GM21528 (cell line): ENCODE measurements around the gene MFAP3.
A peak's percentile ranks its signal among the peaks of the same experiment; 100 is the strongest.
"Not testable (repeated sequence)": the region's sequence is repeated elsewhere in the genome, so short reads cannot be mapped to it uniquely, and the experiment has no call there.

ENCODE experiments used
- ATAC-seq: cut with Tn5 transposase; IDR thresholded peaks from one replicate; pipeline ENCODE4 v1.9.1; 2021; ENCODE audit warnings: mild to moderate bottlenecking, moderate library complexity; ENCODE audit not compliant: unreplicated experiment, low FRiP score

Gene MFAP3

GRCh38 chr5:154038707-154039457 lies at the start of gene MFAP3, which contains the start of gene FAM114A2:
TSS of gene MFAP3 (plus strand) at chr5:154038967. CDS start at chr5:154049723, 10,756 bp downstream.
TSS of gene FAM114A2 (minus strand) at chr5:154038910. CDS start at chr5:154034953, 3,957 bp downstream.
- ATAC-seq, result peak; percentile 99

- ATAC-seq, result no peak
Observed at GRCh38 chr5:153991168-153991567, 47.6 kb upstream of the MFAP3 start.

GRCh38 chr5:153998010-153998409 lies 40.8 kb upstream of the MFAP3 start:
- ATAC-seq, result no peak

- no peak for ATAC-seq
Observed at GRCh38 chr5:153998768-153999167, 40.0 kb upstream of the MFAP3 start.

- no peak for ATAC-seq
Observed at GRCh38 chr5:153999995-154000394, 38.8 kb upstream of the MFAP3 start.

GRCh38 chr5:154000703-154001102 lies 38.1 kb upstream of the MFAP3 start:
- ATAC-seq, result no peak

GRCh38 chr5:154002093-154002492 lies 36.7 kb upstream of the MFAP3 start:
- ATAC-seq, result no peak

GRCh38 chr5:154002511-154003020 lies 36.2 kb upstream of the MFAP3 start:
- ATAC-seq, result no peak

GRCh38 chr5:154005648-154006047 lies 33.1 kb upstream of the MFAP3 start:
- no peak for ATAC-seq

GRCh38 chr5:154010660-154011059 lies 28.1 kb upstream of the MFAP3 start:
- ATAC-seq, result no peak

- no peak for ATAC-seq
Observed at GRCh38 chr5:154015071-154015693, 23.6 kb upstream of the MFAP3 start.

GRCh38 chr5:154018919-154019318 lies 19.8 kb upstream of the MFAP3 start:
- ATAC-seq, result not testable (repeated sequence)

GRCh38 chr5:154025951-154026350 lies 12.8 kb upstream of the MFAP3 start:
- no peak for ATAC-seq

- no peak for ATAC-seq
Observed at GRCh38 chr5:154031937-154032489, 6.8 kb upstream of the MFAP3 start.

- no peak for ATAC-seq
Observed at GRCh38 chr5:154034944-154035343, 3.8 kb upstream of the MFAP3 start.

GRCh38 chr5:154038261-154038706 lies 483 bp upstream of the MFAP3 start:
- peak; percentile 68 for ATAC-seq

- ATAC-seq, result no peak
Observed at GRCh38 chr5:154039458-154039829, 677 bp downstream of the MFAP3 start.

- ATAC-seq, result no peak
Observed at GRCh38 chr5:154042766-154043165, 4.0 kb downstream of the MFAP3 start.

GRCh38 chr5:154044099-154044498 lies 5.3 kb downstream of the MFAP3 start:
- no peak for ATAC-seq

- no peak for ATAC-seq
Observed at GRCh38 chr5:154044581-154044980, 5.8 kb downstream of the MFAP3 start.

GRCh38 chr5:154046486-154046885 lies 7.7 kb downstream of the MFAP3 start:
- no peak for ATAC-seq
